Chondrocyte (in vitro differentiated cells): ENCODE measurements around the gene TDRD10. TPM values are rescaled to one million over a fixed set of nuclear protein-coding genes. Genes with fewer than 3 reads are reported as not detected.

Experiments used
- DNase-seq: peaks from one replicate; pipeline ENCODE4 v3.0.0; 2021; ENCODE audit warnings: mixed read lengths, low spot score
- H3K27ac Mint-ChIP-seq: one replicate; pipeline ENCODE4 v1.8.0; 2021; ENCODE audit warnings: mild to moderate bottlenecking, moderate library complexity, mixed read lengths; ENCODE audit not compliant: unreplicated experiment
- H3K27me3 Mint-ChIP-seq: 2 replicates; pipeline ENCODE4 v1.8.0; 2021; ENCODE audit warnings: low read depth, mixed read lengths
- H3K36me3 Mint-ChIP-seq: 2 replicates; pipeline ENCODE4 v1.8.0; 2021; ENCODE audit warnings: low read depth, mixed read lengths
- H3K4me1 Mint-ChIP-seq: 2 replicates; pipeline ENCODE4 v1.8.0; 2021; ENCODE audit warnings: low read depth, mild to moderate bottlenecking, mixed read lengths
- H3K4me3 Mint-ChIP-seq: one replicate; pipeline ENCODE4 v1.8.0; 2021; ENCODE audit warnings: mild to moderate bottlenecking, moderate library complexity, mixed read lengths; ENCODE audit not compliant: unreplicated experiment
- H3K9me3 Mint-ChIP-seq: 2 replicates; pipeline ENCODE4 v1.8.0; 2021; ENCODE audit warnings: low read depth, mixed read lengths
- CTCF ChIP-seq: fragments of 200-600 bp; sonication (generic); IDR thresholded peaks from 2 replicates; pipeline ENCODE4 v1.5.0; 2021; ENCODE audit warnings: antibody characterized with exemption, mild to moderate bottlenecking, moderate library complexity
- total RNA-seq: library from RNA; stranded (reverse); gene quantifications from 3 replicates; pipeline ENCODE4 v1.2.1, GENCODE V29; 2021

TDRD10 gene
- total RNA-seq, 1 donor from 2014 or later, result 0.17 TPM

GRCh38 chr1:154517661-154518060, 15.6 kb downstream of the TDRD10 start:
- Mint-ChIP-seq H3K36me3 (peaks cover 2% of the 10 kb centered on the region), H3K9me3 (no peaks in the 10 kb centered on the region), H3K4me1 (peaks cover 5% of the 10 kb centered on the region), H3K4me3 (no peak overlapping the region), H3K27me3 (peaks cover 47% of the 10 kb centered on the region), H3K27ac (no peak overlapping the region)
- DNase-seq, result no peak
- no peak for TF ChIP-seq CTCF

- Mint-ChIP-seq H3K4me3 (no peak overlapping the region), H3K36me3 (peaks cover 2% of the 10 kb centered on the region), H3K4me1 (peaks cover 5% of the 10 kb centered on the region), H3K27ac (no peak overlapping the region), H3K27me3 (peaks cover 36% of the 10 kb centered on the region), H3K9me3 (no peaks in the 10 kb centered on the region)
- no peak for DNase-seq
- TF ChIP-seq CTCF, result no peak
These were observed 17.6 kb downstream of the TDRD10 start for GRCh38 chr1:154519591-154519991.

- Mint-ChIP-seq H3K4me1 (peaks cover 5% of the 10 kb centered on the region), H3K27ac (no peak overlapping the region), H3K27me3 (peaks cover 33% of the 10 kb centered on the region), H3K36me3 (peaks cover 2% of the 10 kb centered on the region), H3K9me3 (no peaks in the 10 kb centered on the region), H3K4me3 (no peak overlapping the region)
- no peak for TF ChIP-seq CTCF
- no peak for DNase-seq
These were observed 18.3 kb downstream of the TDRD10 start for GRCh38 chr1:154520333-154520732.

- Mint-ChIP-seq H3K4me1 (peaks cover 5% of the 10 kb centered on the region), H3K36me3 (no peaks in the 10 kb centered on the region), H3K9me3 (no peaks in the 10 kb centered on the region), H3K4me3 (no peak overlapping the region), H3K27ac (no peak overlapping the region), H3K27me3 (peaks cover 21% of the 10 kb centered on the region)
- no peak for DNase-seq
- TF ChIP-seq CTCF, result no peak
These were observed 19.7 kb downstream of the TDRD10 start for GRCh38 chr1:154521695-154522094.

- Mint-ChIP-seq H3K4me3 (no peak overlapping the region), H3K9me3 (no peaks in the 10 kb centered on the region), H3K27ac (no peak overlapping the region), H3K4me1 (peaks cover 5% of the 10 kb centered on the region), H3K27me3 (peaks cover 6% of the 10 kb centered on the region), H3K36me3 (no peaks in the 10 kb centered on the region)
- TF ChIP-seq CTCF, result no peak
- no peak for DNase-seq
These were observed 22.9 kb downstream of the TDRD10 start for GRCh38 chr1:154524881-154525280.
